PFSK-1 (cell line): ENCODE data around the gene SLC8A1.

Source experiments
- POLR2AphosphoS5 ChIP-seq: IDR thresholded peaks from 2 replicates; pipeline ENCODE4 v1.6.1; 2012; ENCODE audit warnings: low read depth, mild to moderate bottlenecking, control low read depth, low read length, moderate library complexity
- REST ChIP-seq, 2 experiments: IDR thresholded peaks; 2 replicates each; pipeline versions ENCODE4 v1.6.1 to v1.8.0; 2011 to 2012; ENCODE audit warnings: low read depth in 2 of 2, low read length in 2 of 2, control low read depth in 1 of 2, inconsistent platforms in 1 of 2, mild to moderate bottlenecking in 1 of 2, moderate library complexity in 1 of 2; ENCODE audit not compliant: insufficient read depth in 1 of 2
- SIN3A ChIP-seq: IDR thresholded peaks from 2 replicates; pipeline ENCODE4 v1.6.1; 2012; ENCODE audit warnings: mild to moderate bottlenecking, low read length, moderate library complexity, borderline replicate concordance; ENCODE audit not compliant: insufficient read depth
- TAF1 ChIP-seq: IDR thresholded peaks from 2 replicates; pipeline ENCODE4 v1.6.1; 2012; ENCODE audit warnings: low read length, control low read depth, borderline replicate concordance; ENCODE audit not compliant: insufficient read depth

GRCh38 chr2:40488101-40488601 lies 36.3 kb upstream of the SLC8A1 start:
- no peak for TF ChIP-seq REST (IDR thresholded peaks at IDR 0.05; ENCODE audit: insufficient read depth in 1 of 2, low read depth in 2 of 2, low read length in 2 of 2)
- no peak for TF ChIP-seq POLR2AphosphoS5
- TF ChIP-seq SIN3A: no peak
- TF ChIP-seq TAF1: no peak
